ENCODE results near the gene CXCL12. TPM values are rescaled to one million over a fixed set of nuclear protein-coding genes. Genes with fewer than 3 reads are reported as not detected.

Gene CXCL12
- total RNA-seq, 1 experiment from 2014 or later = 0.47 TPM

DNA sequence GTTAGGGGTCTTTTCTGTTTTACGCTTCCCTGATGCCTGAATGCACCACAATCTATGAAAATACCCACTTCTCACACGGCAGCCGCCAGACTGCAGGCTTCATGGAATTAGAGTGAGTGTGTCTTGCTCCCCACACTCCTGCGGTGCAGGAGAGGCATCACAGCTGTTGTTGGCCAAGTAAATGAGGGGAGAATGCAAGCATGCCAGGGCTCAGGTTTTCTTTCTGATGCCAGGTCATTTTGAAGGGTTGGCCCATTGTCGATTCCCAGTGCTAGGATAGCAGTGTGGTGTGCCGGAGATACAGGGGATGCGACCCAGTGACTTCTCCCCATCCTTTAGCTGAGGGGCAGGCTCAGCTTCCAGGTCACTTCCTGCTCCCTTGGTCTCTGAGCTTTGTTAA lies 16.3 kb downstream of the CXCL12 start:
- no peak overlapping the region for H2AFZ ChIP-seq (ENCODE audit: low read depth, low read length, poor library complexity, severe bottlenecking)
- no peaks in the 10 kb centered on the region for H3K9me3 ChIP-seq (ENCODE audit: control insufficient read depth in 1 of 2, insufficient read depth in 1 of 2, low read depth in 1 of 2, low read length in 2 of 2)
- no peaks in the 10 kb centered on the region for H3K36me3 ChIP-seq (ENCODE audit: control insufficient read depth in 1 of 2, insufficient read depth in 2 of 2, low read length in 2 of 2)
- ChIA-PET CTCF (interaction anchor here (1.6 kb wide), 1 partner anchor 18 kb away, joined by 4 read pairs; no protein-coding TSS in a partner anchor), RAD21 (ENCODE audit: low non-redundant PET in 1 of 2, low total read pairs in 2 of 2, uncharacterized antibody in 2 of 2, unreplicated experiment in 2 of 2) (no interaction called here), POLR2A (no interaction called here)
- no peak for DNase-seq (ENCODE audit: low read depth, low spot score)
- no peak overlapping the region for H3K27ac ChIP-seq (ENCODE audit: low read depth, low read length)
- H3K9ac ChIP-seq (ENCODE audit: low read length) = no peak overlapping the region
- H4K20me1 ChIP-seq (ENCODE audit: insufficient read depth) = no peaks in the 10 kb centered on the region
- ATAC-seq = no peak
- no peaks in the 10 kb centered on the region for H3K79me2 ChIP-seq (ENCODE audit: insufficient read depth, low read length)
- no peaks in the 10 kb centered on the region for H3K9me2 ChIP-seq (ENCODE audit: insufficient read depth)
- peaks cover 27% of the 10 kb centered on the region for H3K27me3 ChIP-seq (ENCODE audit: insufficient read depth, low read length)
- intact Hi-C loops (cut with micrococcal nuclease) = no loop called here
- TF ChIP-seq, protein P1, sequence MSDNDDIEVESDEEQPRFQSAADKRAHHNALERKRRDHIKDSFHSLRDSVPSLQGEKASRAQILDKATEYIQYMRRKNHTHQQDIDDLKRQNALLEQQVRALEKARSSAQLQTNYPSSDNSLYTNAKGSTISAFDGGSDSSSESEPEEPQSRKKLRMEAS (IDR thresholded peaks at IDR 0.05) = no peak
- no peak for TF ChIP-seq ELF1 (IDR thresholded peaks at IDR 0.05; ENCODE audit: borderline replicate concordance, low read depth)
- TF ChIP-seq ZNF274 (IDR thresholded peaks at IDR 0.05; ENCODE audit: low read depth, low read length) = no peak
- TF ChIP-seq, protein P2, sequence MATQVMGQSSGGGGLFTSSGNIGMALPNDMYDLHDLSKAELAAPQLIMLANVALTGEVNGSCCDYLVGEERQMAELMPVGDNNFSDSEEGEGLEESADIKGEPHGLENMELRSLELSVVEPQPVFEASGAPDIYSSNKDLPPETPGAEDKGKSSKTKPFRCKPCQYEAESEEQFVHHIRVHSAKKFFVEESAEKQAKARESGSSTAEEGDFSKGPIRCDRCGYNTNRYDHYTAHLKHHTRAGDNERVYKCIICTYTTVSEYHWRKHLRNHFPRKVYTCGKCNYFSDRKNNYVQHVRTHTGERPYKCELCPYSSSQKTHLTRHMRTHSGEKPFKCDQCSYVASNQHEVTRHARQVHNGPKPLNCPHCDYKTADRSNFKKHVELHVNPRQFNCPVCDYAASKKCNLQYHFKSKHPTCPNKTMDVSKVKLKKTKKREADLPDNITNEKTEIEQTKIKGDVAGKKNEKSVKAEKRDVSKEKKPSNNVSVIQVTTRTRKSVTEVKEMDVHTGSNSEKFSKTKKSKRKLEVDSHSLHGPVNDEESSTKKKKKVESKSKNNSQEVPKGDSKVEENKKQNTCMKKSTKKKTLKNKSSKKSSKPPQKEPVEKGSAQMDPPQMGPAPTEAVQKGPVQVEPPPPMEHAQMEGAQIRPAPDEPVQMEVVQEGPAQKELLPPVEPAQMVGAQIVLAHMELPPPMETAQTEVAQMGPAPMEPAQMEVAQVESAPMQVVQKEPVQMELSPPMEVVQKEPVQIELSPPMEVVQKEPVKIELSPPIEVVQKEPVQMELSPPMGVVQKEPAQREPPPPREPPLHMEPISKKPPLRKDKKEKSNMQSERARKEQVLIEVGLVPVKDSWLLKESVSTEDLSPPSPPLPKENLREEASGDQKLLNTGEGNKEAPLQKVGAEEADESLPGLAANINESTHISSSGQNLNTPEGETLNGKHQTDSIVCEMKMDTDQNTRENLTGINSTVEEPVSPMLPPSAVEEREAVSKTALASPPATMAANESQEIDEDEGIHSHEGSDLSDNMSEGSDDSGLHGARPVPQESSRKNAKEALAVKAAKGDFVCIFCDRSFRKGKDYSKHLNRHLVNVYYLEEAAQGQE (IDR thresholded peaks at IDR 0.05; ENCODE audit: low read depth) = no peak
- TF ChIP-seq CTCF (IDR thresholded peaks at IDR 0.05 in 2 of 3, conservative IDR thresholded peaks at IDR 0.05 in 1 of 3; ENCODE audit: borderline replicate concordance in 1 of 3, insufficient read depth in 1 of 3, low read depth in 2 of 3, low read length in 2 of 3) = no peak
- no peak for TF ChIP-seq EZH2phosphoT487 (IDR thresholded peaks at IDR 0.05; ENCODE audit: borderline replicate concordance)
- BruUV-seq (replicated peaks) = no TSS peak
- no peak overlapping the region for H3K4me2 ChIP-seq (ENCODE audit: low read length)
- H3K4me1 ChIP-seq (ENCODE audit: control insufficient read depth in 1 of 2, insufficient read depth in 2 of 2, low read length in 2 of 2) = no peaks in the 10 kb centered on the region
- H3K4me3 ChIP-seq (replicated peaks in 1 of 2; ENCODE audit: low read depth in 1 of 2, low read length in 2 of 2) = no peak overlapping the region
